GM10248 (cell line): ENCODE data around the gene KIF3A.

Experiments used
- CTCF ChIA-PET: fragments of 300-600 bp; sonication (Branson Sonifier 250); formaldehyde crosslinking; extraction: SDS; loops from one replicate; lab custom pipeline; 2021; ENCODE audit warnings: antibody characterized with exemption; lab: Yijun Ruan, JAX
- POLR2A ChIA-PET: fragments of 350-650 bp; sonication (Branson Sonifier 250); formaldehyde crosslinking; extraction: SDS; loops from one replicate; lab custom pipeline; 2020; ENCODE audit warnings: antibody characterized with exemption; lab: Yijun Ruan, JAX
- DNase-seq: peaks from one replicate; pipeline ENCODE4 v3.0.0; 2012; ENCODE audit errors: extremely low spot score
- TF ChIP-seq, protein P1 (sequence below): IDR thresholded peaks from 2 replicates; pipeline ENCODE4 v1.5.1; 2012; ENCODE audit warnings: mild to moderate bottlenecking, low read depth; ENCODE audit errors: extremely low read depth, missing control alignments, control extremely low read depth

Gene KIF3A

DNA sequence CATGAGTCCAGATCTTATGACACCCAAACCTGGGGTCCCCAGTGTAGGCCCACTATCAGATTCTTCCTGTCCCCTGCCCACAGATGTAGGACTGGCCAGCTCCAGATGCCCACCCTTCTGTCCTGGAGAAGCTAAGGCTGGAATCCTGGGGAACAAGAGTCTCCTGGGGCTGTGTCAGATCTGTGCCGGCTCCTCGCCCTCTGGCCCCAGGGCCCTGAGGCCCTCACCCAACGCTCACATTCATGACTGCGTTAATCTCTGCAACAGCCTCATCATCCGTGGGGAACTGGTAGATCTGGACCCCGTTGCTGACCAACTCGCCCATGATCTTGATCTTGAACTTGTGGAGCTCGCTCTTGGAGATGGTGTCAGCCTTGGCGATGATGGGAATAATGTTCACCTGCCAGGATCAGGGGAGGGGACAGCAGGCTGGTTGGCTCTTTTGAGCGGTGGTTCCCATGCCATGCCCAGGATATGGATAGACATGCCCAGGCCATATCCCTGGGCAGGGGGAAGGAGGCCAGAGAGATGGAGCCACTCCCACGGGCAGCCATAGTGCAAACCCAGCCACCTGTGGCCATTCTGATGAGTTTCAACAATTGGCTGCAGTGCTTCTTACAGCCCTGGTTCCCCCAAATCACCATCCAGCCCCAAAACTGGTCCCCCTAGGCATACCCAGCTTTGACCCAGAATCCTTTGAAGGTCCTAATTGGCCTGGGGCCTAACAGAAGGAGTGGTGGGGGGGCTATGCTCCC, 25.1 kb upstream of the KIF3A start:
- TF ChIP-seq, protein P1, sequence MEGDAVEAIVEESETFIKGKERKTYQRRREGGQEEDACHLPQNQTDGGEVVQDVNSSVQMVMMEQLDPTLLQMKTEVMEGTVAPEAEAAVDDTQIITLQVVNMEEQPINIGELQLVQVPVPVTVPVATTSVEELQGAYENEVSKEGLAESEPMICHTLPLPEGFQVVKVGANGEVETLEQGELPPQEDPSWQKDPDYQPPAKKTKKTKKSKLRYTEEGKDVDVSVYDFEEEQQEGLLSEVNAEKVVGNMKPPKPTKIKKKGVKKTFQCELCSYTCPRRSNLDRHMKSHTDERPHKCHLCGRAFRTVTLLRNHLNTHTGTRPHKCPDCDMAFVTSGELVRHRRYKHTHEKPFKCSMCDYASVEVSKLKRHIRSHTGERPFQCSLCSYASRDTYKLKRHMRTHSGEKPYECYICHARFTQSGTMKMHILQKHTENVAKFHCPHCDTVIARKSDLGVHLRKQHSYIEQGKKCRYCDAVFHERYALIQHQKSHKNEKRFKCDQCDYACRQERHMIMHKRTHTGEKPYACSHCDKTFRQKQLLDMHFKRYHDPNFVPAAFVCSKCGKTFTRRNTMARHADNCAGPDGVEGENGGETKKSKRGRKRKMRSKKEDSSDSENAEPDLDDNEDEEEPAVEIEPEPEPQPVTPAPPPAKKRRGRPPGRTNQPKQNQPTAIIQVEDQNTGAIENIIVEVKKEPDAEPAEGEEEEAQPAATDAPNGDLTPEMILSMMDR, result no peak
- DNase-seq, result no peak
- POLR2A ChIA-PET, result no interaction called here
- CTCF ChIA-PET, result interaction anchor here (1.0 to 1.6 kb wide), 4 partner anchors 8 to 256 kb away, joined by 3 to 6 read pairs (median 3); no protein-coding TSS in a partner anchor

DNA sequence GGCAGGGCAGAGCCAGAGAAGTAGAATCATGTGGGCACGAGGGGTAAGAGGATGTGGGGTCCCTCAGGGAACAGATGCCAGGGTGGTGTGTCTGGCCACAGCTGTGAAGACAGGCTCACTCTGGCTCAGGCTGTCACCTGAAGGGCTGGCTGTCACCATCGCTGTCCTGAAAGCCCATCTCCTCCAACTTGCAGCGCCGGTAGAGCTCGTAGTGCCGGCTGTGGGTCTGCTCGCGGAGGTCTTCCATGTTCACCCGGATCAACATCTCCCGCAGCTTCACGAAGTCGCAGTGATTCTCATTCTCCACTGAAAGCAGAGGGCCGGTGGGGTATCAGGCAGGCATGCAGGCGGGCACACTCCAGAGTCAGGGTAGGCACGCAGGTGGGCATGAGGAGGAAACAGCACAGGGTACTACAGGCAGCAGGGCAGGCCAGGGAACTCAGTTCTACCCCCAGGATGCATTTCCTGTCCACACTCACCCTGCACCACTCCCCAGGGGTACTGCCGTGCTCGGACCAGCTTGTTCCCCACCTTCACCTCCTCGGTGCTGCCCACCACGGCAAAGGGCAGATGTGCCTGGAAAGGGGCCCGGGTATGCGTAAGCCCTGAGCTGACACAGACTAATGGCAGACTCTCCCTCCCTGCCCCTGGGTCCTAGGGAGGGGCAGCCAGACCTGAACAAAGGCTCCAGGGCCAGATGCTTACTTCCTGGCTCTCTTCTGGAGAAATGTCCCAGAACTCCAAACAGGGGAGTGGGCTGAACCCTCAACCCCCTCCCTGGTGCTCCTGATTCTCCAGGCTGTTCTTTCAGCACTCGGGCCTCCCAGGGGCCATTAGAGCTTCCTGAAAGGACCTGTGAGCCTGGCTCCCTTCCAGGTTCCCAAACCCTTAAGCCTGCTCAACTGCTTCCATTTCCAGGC, 24.2 kb upstream of the KIF3A start:
- no peak for DNase-seq
- CTCF ChIA-PET, result interaction anchor here (0.9 to 1.6 kb wide), 7 partner anchors 9 to 256 kb away, joined by 3 read pairs; partner anchors contain the start of gene KIF3A
- POLR2A ChIA-PET, result interaction anchor here (0.5 kb wide), 1 partner anchor 122 kb away, joined by 3 read pairs; no protein-coding TSS in a partner anchor
- TF ChIP-seq, protein P1, result no peak

DNA sequence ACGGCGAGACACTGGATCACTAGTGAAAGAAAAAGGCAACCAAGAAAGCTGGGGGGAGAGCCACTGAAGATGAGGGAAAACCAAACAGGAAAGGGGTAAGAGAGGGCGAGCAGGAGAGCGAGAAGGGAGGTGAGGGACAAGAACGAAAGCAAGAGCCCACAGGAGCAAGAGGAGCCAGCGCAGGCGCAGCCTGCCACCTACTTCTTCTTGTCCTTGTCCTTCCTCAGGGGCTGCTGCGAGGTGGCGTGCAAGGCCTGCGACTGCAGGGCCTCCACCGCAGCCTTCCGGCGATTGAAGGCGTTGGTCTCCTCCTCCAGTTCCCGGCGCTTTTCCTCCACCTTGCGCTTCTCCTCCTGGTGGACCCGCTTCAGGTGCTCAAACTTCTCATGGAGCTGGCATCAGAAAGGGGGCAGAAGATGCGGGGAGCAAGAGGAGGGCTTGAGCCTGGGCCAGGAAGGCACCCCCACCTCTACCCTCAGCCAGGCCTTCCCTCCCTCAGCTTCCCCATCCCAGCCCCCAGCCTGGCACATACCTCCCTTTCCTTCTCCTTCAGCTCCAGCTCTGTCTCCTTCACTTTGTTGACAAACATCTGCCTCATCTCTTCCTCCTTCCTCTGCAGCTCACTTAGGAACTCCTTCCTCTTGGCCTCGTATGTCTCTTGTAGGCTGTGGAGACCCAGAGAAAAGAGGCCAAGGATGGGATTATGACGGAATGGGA, 23.4 kb upstream of the KIF3A start:
- ChIA-PET CTCF (interaction anchor here (0.9 to 1.3 kb wide), 3 partner anchors 9 to 23 kb away, joined by 3 read pairs; partner anchors contain the start of gene KIF3A), POLR2A (interaction anchor here (0.5 kb wide), 1 partner anchor 121 kb away, joined by 3 read pairs; no protein-coding TSS in a partner anchor)
- TF ChIP-seq, protein P1, result no peak
- DNase-seq, result no peak

DNA sequence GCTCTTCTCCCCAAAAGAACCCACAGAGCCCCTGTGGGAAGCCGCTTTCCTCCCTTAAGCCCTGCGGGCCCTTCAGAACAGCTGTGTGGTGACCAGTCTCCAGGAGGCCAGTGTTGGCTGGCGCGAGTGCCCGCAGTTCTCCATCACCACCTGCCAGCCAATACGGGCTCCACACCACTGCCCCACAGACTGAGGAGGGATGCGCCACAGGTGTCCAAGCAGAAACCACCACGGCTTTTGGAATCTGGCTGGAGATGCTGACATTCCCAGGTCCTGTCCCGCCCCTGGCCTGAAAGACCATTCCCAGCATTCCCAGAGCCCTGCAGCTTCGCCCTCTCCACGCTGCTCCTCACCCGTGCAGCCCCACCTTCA, 22.7 kb upstream of the KIF3A start:
- no peak for DNase-seq
- ChIA-PET POLR2A (no interaction called here), CTCF (no interaction called here)
- TF ChIP-seq, protein P1, result no peak

DNA sequence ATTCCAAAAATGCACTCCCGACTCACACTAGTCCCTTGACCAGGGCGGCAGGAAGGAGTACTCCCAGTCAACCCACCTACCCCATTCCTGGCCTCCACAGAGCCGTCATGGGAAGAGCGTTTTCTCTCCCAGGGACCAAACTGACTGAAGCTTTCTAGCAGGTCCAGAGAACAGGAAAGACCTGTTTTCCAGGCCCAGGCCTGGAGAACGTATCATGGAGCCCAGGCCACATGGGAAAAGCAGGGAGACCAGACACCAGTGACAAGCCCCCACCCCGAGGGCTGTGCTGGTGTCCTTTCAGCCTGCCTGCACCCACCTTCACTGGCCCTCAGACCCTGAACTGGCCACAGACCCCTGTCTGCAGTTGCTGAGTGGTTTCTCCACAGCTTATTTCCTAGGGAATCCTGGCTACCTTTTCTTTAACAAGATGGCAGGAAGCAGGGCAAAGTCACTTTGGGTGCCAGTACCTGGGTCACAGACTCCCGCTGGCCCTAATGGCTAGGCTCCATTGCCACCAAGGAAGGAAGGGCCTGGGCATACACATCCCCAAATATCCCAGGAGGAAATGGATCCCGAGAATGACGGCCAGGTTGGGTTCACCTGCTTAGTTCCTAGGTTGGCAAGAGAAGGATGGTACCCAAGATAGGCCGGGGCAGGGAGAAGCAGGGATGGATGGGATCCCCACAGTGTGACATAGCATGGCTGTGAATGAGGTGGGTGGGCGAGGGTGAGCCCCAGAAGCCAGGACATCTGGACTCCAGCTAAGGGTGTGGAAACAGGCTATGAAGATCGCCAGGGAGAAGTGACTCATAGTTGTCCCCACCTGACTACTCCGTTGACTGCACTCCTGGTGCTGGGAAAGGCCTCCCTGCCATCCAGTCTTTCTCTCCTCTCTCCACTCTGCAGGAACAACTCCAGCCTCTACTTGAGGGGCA, 22.0 kb upstream of the KIF3A start:
- ChIA-PET POLR2A (no interaction called here), CTCF (no interaction called here)
- DNase-seq, result no peak
- TF ChIP-seq, protein P1, result no peak
